Epithelial cell of proximal tubule (primary cell): Measurements from ENCODE around the gene MAP7D1. TPM values are rescaled to one million over a fixed set of nuclear protein-coding genes. Genes with fewer than 3 reads are reported as not detected.
"Not testable (repeated sequence)": the region's sequence is repeated elsewhere in the genome, so short reads cannot be mapped to it uniquely, and the experiment has no call there.

Experiments
- DNase-seq: peaks from one replicate; pipeline ENCODE4 v3.0.0-alpha.2; 2011; ENCODE audit warnings: low read depth
- H3K4me3 ChIP-seq: 2 replicates; pipeline ENCODE4 v1.5.1; 2011; ENCODE audit warnings: low read depth, mild to moderate bottlenecking, low read length
- CTCF ChIP-seq: conservative IDR thresholded peaks from 2 replicates; pipeline ENCODE4 v1.5.1; 2012; ENCODE audit warnings: low read depth, mild to moderate bottlenecking, low read length
- total RNA-seq: library from RNA; depleted of rRNA; stranded (reverse); fragments of >200 nt; gene quantifications from 2 replicates; pipeline ENCODE4 v1.2.3, GENCODE V29; 2015

MAP7D1 gene
- total RNA-seq, 1 donor from 2014 or later = 280 TPM

- no peak for DNase-seq
- peak overlapping the region; percentile 99 for H3K4me3 ChIP-seq
- TF ChIP-seq CTCF = peak; percentile 49
Observed at GRCh38 chr1:36224537-36225282, 68.8 kb downstream of the MAP7D1 start.

- no peak for DNase-seq
- H3K4me3 ChIP-seq = peak overlapping the region; percentile 99
- no peak for TF ChIP-seq CTCF
Observed at GRCh38 chr1:36225283-36225899, 69.4 kb downstream of the MAP7D1 start.

- H3K4me3 ChIP-seq, DNase-seq: not testable (repeated sequence)
Observed at GRCh38 chr1:36230279-36230678, 74.3 kb downstream of the MAP7D1 start.

Other genes starting within 250 kb of the MAP7D1 start
- gene AGO3, start 225.1 kb upstream of the MAP7D1 start, total RNA-seq = 6.0 and 19.1 TPM in 2 replicates
- gene TEKT2, start 72.1 kb upstream of the MAP7D1 start, total RNA-seq = 0.29 and 1.6 TPM in 2 replicates
- 91.4 and 92.2 TPM in 2 replicates for gene ADPRS, start 67.3 kb upstream of the MAP7D1 start, total RNA-seq
- gene COL8A2, start 30.9 kb upstream of the MAP7D1 start, total RNA-seq = 0.06 and 0.65 TPM in 2 replicates
- gene TRAPPC3, start 6.7 kb upstream of the MAP7D1 start, total RNA-seq = 95.9 and 136 TPM in 2 replicates
- 62.9 and 96.6 TPM in 2 replicates for gene THRAP3, start 68.3 kb downstream of the MAP7D1 start, total RNA-seq
- gene SH3D21, start 150.2 kb downstream of the MAP7D1 start, total RNA-seq = 4.0 and 20.3 TPM in 2 replicates
- 179 and 259 TPM in 2 replicates for gene EVA1B, start 167.5 kb downstream of the MAP7D1 start, total RNA-seq
- 17.6 and 38.5 TPM in 2 replicates for gene STK40, start 229.8 kb downstream of the MAP7D1 start, total RNA-seq
- gene LSM10, start 241.7 kb downstream of the MAP7D1 start, total RNA-seq = 18.2 and 52.8 TPM in 2 replicates